WTC11 (cell line): ENCODE measurements around the gene EID2B. TPM values are rescaled to one million over a fixed set of nuclear protein-coding genes. Genes with fewer than 3 reads are reported as not detected.
A peak's percentile ranks its signal among the peaks of the same experiment; 100 is the strongest.

Experiments
- ATAC-seq: fragments of 200-7000 bp; cut with Tn5 transposase; 2 replicates; pipeline ENCODE4 v1.10.0; 2021; ENCODE audit warnings: mild to moderate bottlenecking, moderate library complexity
- CTCF ChIA-PET: fragments of 300-600 bp; sonication (Branson Sonifier 250); formaldehyde crosslinking; loops from one replicate; lab custom pipeline; 2021; ENCODE audit warnings: antibody characterized with exemption; lab: Charles Lee
- POLR2A ChIA-PET: fragments of 350-600 bp; sonication (Branson Sonifier 250); formaldehyde crosslinking; loops from one replicate; lab custom pipeline; 2021; ENCODE audit warnings: antibody characterized with exemption; lab: Charles Lee
- DNase-seq: peaks from one replicate; pipeline ENCODE4 v3.0.0; 2021; ENCODE audit warnings: low spot score
- H3K27ac Mint-ChIP-seq: 2 replicates; pipeline ENCODE4 v1.8.0; 2021; ENCODE audit warnings: mixed read lengths
- H3K27me3 Mint-ChIP-seq: 2 replicates; pipeline ENCODE4 v1.8.0; 2021; ENCODE audit warnings: low read depth, mild to moderate bottlenecking, moderate library complexity, mixed read lengths
- H3K36me3 Mint-ChIP-seq: 2 replicates; pipeline ENCODE4 v1.8.0; 2021; ENCODE audit warnings: mixed read lengths
- H3K4me1 Mint-ChIP-seq: 2 replicates; pipeline ENCODE4 v1.8.0; 2022; ENCODE audit warnings: mixed read lengths
- H3K4me3 Mint-ChIP-seq: 2 replicates; pipeline ENCODE4 v1.8.0; 2021; ENCODE audit warnings: mild to moderate bottlenecking, moderate library complexity, mixed read lengths
- H3K9me3 Mint-ChIP-seq: 2 replicates; pipeline ENCODE4 v1.8.0; 2021; ENCODE audit warnings: mixed read lengths
- CREM ChIP-seq: sonication (generic); formaldehyde crosslinking; IDR thresholded peaks from 2 replicates; pipeline ENCODE4 v1.8.1; 2022; ENCODE audit warnings: mild to moderate bottlenecking, missing genetic modification reagents, moderate library complexity
- ESRRA ChIP-seq: sonication (generic); formaldehyde crosslinking; IDR thresholded peaks from 2 replicates; pipeline ENCODE4 v1.8.1; 2022; ENCODE audit warnings: mild to moderate bottlenecking, missing genetic modification reagents, borderline replicate concordance
- GRHL2 ChIP-seq: fragments of 250-450 bp; sonication (Bioruptor Pico); IDR thresholded peaks from 2 replicates; pipeline ENCODE4 v1.8.0; 2022; ENCODE audit warnings: mild to moderate bottlenecking, moderate library complexity; ENCODE audit not compliant: insufficient replicate concordance, severe bottlenecking
- HMGXB4 ChIP-seq: sonication (generic); formaldehyde crosslinking; IDR thresholded peaks from 2 replicates; pipeline ENCODE4 v1.8.1; 2023; ENCODE audit warnings: mild to moderate bottlenecking, moderate library complexity, missing genetic modification reagents
- IRF2 ChIP-seq: sonication (generic); formaldehyde crosslinking; IDR thresholded peaks from 2 replicates; pipeline ENCODE4 v1.8.0; 2022; ENCODE audit warnings: low read depth, missing genetic modification reagents, borderline replicate concordance
- MLX ChIP-seq: sonication (generic); formaldehyde crosslinking; IDR thresholded peaks from 2 replicates; pipeline ENCODE4 v1.8.1; 2023; ENCODE audit warnings: mild to moderate bottlenecking, missing genetic modification reagents, moderate library complexity
- MXD4 ChIP-seq: fragments of 250-450 bp; sonication (Bioruptor Pico); IDR thresholded peaks from 2 replicates; pipeline ENCODE4 v1.8.0; 2021; ENCODE audit warnings: mild to moderate bottlenecking, moderate library complexity, borderline replicate concordance
- MYBL2 ChIP-seq: sonication (generic); formaldehyde crosslinking; IDR thresholded peaks from 2 replicates; pipeline ENCODE4 v1.8.1; 2023; ENCODE audit warnings: mild to moderate bottlenecking, moderate library complexity, missing genetic modification reagents
- NFYB ChIP-seq: sonication (generic); formaldehyde crosslinking; conservative IDR thresholded peaks from 2 replicates; pipeline ENCODE4 v1.8.0; 2022; ENCODE audit warnings: low read depth, missing genetic modification reagents
- RORB ChIP-seq: fragments of 250-450 bp; sonication (Bioruptor Pico); IDR thresholded peaks from 2 replicates; pipeline ENCODE4 v1.9.0; 2021; ENCODE audit warnings: mild to moderate bottlenecking
- TEAD1 ChIP-seq: sonication (generic); formaldehyde crosslinking; IDR thresholded peaks from 2 replicates; pipeline ENCODE4 v1.8.0; 2022; ENCODE audit warnings: mild to moderate bottlenecking, missing genetic modification reagents
- ZNF121 ChIP-seq: sonication (generic); formaldehyde crosslinking; IDR thresholded peaks from 2 replicates; pipeline ENCODE4 v1.8.0; 2023; ENCODE audit warnings: missing genetic modification reagents
- ZNF219 ChIP-seq: sonication (generic); formaldehyde crosslinking; IDR thresholded peaks from 2 replicates; pipeline ENCODE4 v1.8.0; 2023; ENCODE audit warnings: missing genetic modification reagents, mild to moderate bottlenecking, borderline replicate concordance
- ZNF263 ChIP-seq: sonication (generic); formaldehyde crosslinking; IDR thresholded peaks from 2 replicates; pipeline ENCODE4 v1.8.1; 2022; ENCODE audit warnings: low read depth, mild to moderate bottlenecking, moderate library complexity, missing genetic modification reagents
- ZNF317 ChIP-seq: sonication (generic); formaldehyde crosslinking; IDR thresholded peaks from 2 replicates; pipeline ENCODE4 v1.8.1; 2023; ENCODE audit warnings: low read depth, mild to moderate bottlenecking, moderate library complexity, missing genetic modification reagents, borderline replicate concordance
- ZNF416 ChIP-seq: fragments of 250-450 bp; sonication (Bioruptor Pico); IDR thresholded peaks from 2 replicates; pipeline ENCODE4 v1.9.0; 2021; ENCODE audit warnings: mild to moderate bottlenecking, inconsistent platforms
- total RNA-seq: library from RNA; stranded (reverse); gene quantifications from 3 replicates; pipeline ENCODE4 v1.2.3, GENCODE V29; 2021
- TF ChIP-seq, protein P1 (sequence below): sonication (generic); formaldehyde crosslinking; IDR thresholded peaks from 2 replicates; pipeline ENCODE4 v1.8.1; 2022; ENCODE audit warnings: low read depth, missing genetic modification reagents, borderline replicate concordance
- TF ChIP-seq, protein P2 (sequence below): fragments of 250-450 bp; sonication (Bioruptor Pico); IDR thresholded peaks from 2 replicates; pipeline ENCODE4 v1.9.0; 2021; ENCODE audit warnings: moderate library complexity, mild to moderate bottlenecking, inconsistent platforms, borderline replicate concordance
- TF ChIP-seq, protein P3 (sequence below): sonication (generic); formaldehyde crosslinking; IDR thresholded peaks from 2 replicates; pipeline ENCODE4 v1.8.0; 2022; ENCODE audit warnings: mild to moderate bottlenecking, missing genetic modification reagents
- TF ChIP-seq, protein P4 (sequence below): sonication (generic); formaldehyde crosslinking; IDR thresholded peaks from 2 replicates; pipeline ENCODE4 v1.8.1; 2022; ENCODE audit warnings: low read depth, mild to moderate bottlenecking, moderate library complexity, missing genetic modification reagents, borderline replicate concordance

The EID2B gene
- total RNA-seq, 1 experiment from 2014 or later: 3.6 TPM

DNA sequence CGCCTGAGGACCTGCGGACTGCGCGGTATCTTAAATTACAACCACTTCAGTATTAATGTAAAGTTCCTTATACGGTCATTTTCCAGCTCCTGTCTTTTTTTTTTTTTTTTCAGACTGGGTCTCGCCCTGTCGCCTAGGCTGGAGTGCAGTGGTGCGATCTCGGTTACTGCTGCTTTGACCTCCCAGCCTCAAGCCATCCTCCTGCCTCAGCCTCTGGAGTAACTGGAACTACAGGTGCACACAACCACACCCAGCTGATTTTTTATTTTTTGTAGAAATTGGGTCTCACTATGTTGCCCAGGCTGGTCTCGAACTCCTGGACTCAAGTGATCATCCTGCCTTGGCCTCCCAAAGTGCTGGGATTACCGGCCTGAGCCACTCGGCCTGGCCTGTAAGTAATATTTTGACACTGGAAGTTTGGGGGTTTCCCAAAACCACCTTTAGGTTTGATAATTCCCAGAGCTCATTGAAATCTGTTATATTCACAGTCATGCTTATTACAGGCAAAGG is 406 bp upstream of the EID2B start:
- TF ChIP-seq, protein P1, sequence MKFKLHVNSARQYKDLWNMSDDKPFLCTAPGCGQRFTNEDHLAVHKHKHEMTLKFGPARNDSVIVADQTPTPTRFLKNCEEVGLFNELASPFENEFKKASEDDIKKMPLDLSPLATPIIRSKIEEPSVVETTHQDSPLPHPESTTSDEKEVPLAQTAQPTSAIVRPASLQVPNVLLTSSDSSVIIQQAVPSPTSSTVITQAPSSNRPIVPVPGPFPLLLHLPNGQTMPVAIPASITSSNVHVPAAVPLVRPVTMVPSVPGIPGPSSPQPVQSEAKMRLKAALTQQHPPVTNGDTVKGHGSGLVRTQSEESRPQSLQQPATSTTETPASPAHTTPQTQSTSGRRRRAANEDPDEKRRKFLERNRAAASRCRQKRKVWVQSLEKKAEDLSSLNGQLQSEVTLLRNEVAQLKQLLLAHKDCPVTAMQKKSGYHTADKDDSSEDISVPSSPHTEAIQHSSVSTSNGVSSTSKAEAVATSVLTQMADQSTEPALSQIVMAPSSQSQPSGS (CRISPR knock-in tag): no peak
- no peak for TF ChIP-seq HMGXB4 (CRISPR knock-in tag)
- no peak for TF ChIP-seq ESRRA (CRISPR knock-in tag)
- Mint-ChIP-seq H3K9me3 (no peaks in the 10 kb centered on the region), H3K27ac (no peak overlapping the region), H3K36me3 (no peaks in the 10 kb centered on the region), H3K4me3 (peak overlapping the region; percentile 91), H3K4me1 (peaks cover 8% of the 10 kb centered on the region), H3K27me3 (peaks cover 10% of the 10 kb centered on the region)
- no peak for DNase-seq
- CTCF ChIA-PET: interaction anchor here (0.9 to 3.5 kb wide), 15 partner anchors 9 to 142 kb away, joined by 3 to 66 read pairs (median 6); partner anchors contain the start of genes MED29, PAF1, RPS16 and SELENOV
- POLR2A ChIA-PET: interaction anchor here (1.1 kb wide), 1 partner anchor 59 kb away, joined by 3 read pairs; no protein-coding TSS in a partner anchor
- no peak for ATAC-seq

DNA sequence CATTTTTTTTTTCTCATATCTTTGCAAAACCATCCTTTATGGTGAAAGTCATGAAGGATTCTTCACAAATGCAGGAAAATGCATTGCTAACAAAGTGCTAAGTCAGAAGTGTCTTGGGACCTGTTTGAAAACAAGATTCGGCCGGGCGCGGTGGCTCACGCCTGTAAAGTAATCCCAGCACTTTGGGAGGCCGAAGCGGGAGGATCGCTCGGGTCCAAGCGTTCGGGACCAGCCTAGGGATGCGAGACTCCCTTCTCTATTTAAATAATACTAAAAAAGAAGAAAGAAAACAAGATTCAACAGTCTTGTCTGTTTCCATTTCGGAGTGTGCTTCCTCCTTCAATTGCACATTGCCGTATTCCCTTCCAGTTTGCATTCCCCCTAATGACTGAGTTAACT is 819 bp downstream of the EID2B start:
- no peak for ATAC-seq
- TF ChIP-seq ZNF317 (CRISPR knock-in tag): no peak
- no peak for TF ChIP-seq HMGXB4 (CRISPR knock-in tag)
- no peak for TF ChIP-seq MXD4 (CRISPR knock-in tag)
- no peak for TF ChIP-seq RORB
- no peak for TF ChIP-seq IRF2
- TF ChIP-seq, protein P2, sequence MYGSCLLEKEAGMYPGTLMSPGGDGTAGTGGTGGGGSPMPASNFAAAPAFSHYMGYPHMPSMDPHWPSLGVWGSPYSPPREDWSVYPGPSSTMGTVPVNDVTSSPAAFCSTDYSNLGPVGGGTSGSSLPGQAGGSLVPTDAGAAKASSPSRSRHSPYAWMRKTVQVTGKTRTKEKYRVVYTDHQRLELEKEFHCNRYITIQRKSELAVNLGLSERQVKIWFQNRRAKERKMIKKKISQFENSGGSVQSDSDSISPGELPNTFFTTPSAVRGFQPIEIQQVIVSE (CRISPR knock-in tag): no peak
- TF ChIP-seq TEAD1: no peak
- TF ChIP-seq NFYB (CRISPR knock-in tag): no peak
- no peak for TF ChIP-seq MYBL2 (CRISPR knock-in tag)
- no peak for TF ChIP-seq GRHL2 (CRISPR knock-in tag)
- TF ChIP-seq MLX (CRISPR knock-in tag): no peak
- TF ChIP-seq, protein P3, sequence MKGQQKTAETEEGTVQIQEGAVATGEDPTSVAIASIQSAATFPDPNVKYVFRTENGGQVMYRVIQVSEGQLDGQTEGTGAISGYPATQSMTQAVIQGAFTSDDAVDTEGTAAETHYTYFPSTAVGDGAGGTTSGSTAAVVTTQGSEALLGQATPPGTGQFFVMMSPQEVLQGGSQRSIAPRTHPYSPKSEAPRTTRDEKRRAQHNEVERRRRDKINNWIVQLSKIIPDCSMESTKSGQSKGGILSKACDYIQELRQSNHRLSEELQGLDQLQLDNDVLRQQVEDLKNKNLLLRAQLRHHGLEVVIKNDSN (CRISPR knock-in tag): no peak
- TF ChIP-seq ZNF416 (CRISPR knock-in tag): no peak
- TF ChIP-seq ZNF263 (CRISPR knock-in tag): no peak
- TF ChIP-seq ZNF121 (CRISPR knock-in tag): no peak
- TF ChIP-seq CREM (CRISPR knock-in tag): no peak
- TF ChIP-seq ESRRA (CRISPR knock-in tag): no peak
- TF ChIP-seq, protein P4, sequence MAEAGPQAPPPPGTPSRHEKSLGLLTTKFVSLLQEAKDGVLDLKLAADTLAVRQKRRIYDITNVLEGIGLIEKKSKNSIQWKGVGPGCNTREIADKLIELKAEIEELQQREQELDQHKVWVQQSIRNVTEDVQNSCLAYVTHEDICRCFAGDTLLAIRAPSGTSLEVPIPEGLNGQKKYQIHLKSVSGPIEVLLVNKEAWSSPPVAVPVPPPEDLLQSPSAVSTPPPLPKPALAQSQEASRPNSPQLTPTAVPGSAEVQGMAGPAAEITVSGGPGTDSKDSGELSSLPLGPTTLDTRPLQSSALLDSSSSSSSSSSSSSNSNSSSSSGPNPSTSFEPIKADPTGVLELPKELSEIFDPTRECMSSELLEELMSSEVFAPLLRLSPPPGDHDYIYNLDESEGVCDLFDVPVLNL (CRISPR knock-in tag): no peak
- no peak for TF ChIP-seq ZNF219 (CRISPR knock-in tag)
- TF ChIP-seq, all 79 proteins: peak for 0
- H3K27ac Mint-ChIP-seq: no peak overlapping the region
- CTCF ChIA-PET: interaction anchor here (0.7 to 3.5 kb wide), 19 partner anchors 11 to 140 kb away, joined by 3 to 66 read pairs (median 5); partner anchors contain the start of genes MED29, PAF1, PLEKHG2 and SELENOV
- no peak for DNase-seq
- H3K4me1 Mint-ChIP-seq: peaks cover 6% of the 10 kb centered on the region
- no peaks in the 10 kb centered on the region for H3K36me3 Mint-ChIP-seq
- H3K27me3 Mint-ChIP-seq: peaks cover 10% of the 10 kb centered on the region
- POLR2A ChIA-PET: interaction anchor here (0.9 to 1.1 kb wide), 2 partner anchors 17 to 58 kb away, joined by 3 to 6 read pairs; partner anchors contain the start of gene SELENOV
- no peaks in the 10 kb centered on the region for H3K9me3 Mint-ChIP-seq
- H3K4me3 Mint-ChIP-seq: peak overlapping the region; percentile 91
